GM18519 (cell line): ENCODE measurements around the gene FBN3.
"Not testable (repeated sequence)": the region's sequence is repeated elsewhere in the genome, so short reads cannot be mapped to it uniquely, and the experiment has no call there.

ENCODE experiments used
- ATAC-seq: cut with Tn5 transposase; IDR thresholded peaks from one replicate; pipeline ENCODE4 v1.9.1; 2021; ENCODE audit warnings: mild to moderate bottlenecking, moderate library complexity; ENCODE audit not compliant: unreplicated experiment, low FRiP score

FBN3 gene

DNA sequence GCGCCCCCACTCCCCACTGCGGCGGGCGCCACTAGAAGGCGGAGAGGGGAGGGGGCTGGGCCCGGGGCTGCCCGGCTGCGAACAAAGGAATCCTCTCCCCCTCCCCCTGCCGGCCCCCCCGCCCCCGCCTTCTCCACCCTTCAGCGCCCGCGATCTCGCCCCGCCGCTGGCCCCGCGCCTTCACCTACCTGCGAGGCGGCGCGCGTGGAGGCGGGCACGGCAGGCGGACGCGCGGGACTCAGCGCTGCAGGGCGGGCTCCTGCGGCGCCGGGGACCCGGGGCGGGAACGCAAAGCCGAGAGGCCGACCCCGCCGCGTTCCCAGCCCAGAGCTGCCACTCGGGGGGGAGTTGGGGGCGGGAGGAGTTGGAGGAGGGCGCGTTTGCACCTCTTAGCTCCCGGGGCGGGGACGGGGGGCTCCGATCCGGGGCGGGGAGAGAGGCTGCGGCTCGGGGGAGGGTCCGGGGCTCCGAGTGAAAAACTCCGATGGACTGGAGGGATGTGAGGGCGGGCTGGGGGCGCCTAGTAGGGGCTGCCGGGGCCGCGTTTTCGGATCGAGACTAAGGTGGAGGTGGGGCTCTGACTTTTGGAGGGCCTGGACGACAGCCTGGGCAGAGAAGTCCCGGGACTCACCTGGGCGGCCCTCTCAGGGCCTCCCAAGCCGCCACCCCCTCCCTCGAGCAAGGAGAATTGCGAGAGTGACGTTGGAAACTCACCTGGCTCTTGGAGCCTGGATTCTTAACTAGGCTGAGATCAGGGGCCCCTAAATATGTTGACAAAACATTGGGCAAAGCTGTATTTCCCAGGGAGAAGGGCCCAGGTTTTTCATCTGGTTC is at the start of gene FBN3:
Gene FBN3, minus strand, starts transcription at position 332 of the 834 bp plus-strand sequence. CDS start 2,112 bp downstream, outside the sequence.
- ATAC-seq: no peak

DNA sequence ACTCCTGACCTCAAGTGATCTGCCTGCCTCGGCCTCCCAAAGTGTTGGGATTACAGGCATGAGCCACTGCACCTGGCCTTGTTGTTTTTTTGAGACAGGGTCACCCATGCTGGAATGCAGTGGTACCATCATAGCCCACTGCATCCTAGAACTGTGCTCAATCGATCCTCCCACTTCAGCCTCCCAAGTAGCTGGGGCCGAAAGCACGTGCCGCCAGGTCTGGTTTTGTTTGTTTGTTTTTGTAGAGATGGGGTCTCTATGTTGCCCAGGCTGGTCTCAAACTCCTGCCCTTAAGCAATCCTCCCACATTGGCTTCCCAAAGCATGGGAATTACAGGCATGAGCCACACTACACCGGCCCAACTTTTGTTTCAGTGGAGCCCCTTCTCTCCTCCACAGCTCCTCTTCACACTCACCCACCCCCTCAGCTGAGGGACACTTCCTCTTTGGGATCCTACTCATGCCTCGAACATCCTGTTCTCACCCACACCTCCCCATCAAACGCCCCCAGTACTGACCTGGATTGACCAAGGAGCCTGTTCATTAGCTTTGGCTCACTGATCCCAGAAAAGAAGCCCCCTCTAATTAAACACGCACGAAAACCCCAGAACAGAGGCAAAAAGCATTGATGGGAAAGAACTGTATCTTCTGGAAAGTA is 47.0 kb upstream of the FBN3 start:
- ATAC-seq: no peak

DNA sequence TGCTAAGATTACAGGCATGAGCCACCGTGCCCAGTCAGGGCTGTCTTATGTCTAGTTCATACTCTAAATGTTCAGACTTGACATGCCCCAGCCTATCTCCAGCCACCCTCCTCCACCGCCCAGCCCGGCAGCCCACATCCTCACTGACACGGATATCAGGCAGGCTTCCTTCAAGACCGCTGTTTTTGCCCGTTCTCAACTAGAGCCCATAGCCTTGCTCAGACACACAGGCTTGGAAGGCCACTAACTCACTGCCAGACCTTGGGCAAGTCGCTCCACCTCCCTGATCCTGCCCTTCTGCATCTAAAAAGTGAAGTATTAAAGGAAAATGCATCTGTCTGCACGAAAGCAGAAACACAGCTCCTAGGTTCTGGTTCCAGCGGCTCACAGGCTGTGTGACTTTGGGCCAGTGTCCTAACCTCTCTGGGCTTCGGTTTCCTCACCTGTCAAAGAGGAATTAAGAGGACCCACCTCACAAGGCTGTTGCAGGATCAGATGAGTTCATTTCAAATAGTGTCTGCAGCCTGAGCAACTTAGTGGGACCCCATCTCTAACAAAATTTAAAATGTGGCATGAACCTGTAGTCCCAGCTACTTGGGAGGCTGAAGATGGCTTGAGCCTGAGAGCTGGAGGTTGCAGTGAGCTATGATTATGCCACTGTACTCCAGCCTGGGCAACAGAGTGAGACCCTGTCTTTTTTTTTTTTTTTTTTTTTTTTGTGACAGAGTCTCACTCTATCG is 45.3 kb upstream of the FBN3 start:
- no peak for ATAC-seq

DNA sequence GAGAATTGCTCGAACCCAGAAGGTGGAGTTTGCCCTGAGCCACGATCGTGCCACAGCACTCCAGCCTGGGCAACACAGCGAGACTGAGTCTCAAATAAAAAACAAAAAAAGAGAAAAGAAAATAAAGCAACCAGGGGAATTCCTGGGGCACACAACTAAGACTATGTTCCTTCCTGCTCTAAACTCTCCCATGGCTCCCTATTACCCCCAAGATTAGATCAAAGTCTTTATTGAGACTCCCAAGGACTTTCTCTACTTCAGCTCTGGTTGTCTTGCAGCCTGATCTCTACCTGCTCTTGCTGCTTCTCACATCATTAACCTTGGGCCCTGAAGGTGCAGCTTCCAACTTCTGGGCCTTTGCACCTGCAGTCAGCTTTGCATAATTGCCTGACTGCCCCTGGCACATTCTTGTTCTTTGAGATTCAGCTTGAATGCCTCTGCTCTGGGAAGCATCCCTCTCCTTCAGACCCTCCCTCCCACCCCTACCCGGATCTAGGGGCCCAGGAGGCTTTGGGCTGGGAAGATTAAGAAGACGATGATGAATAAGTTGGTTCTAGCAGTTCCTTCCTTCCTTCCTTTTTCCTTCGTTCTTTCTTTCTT is 42.9 kb upstream of the FBN3 start:
- no peak for ATAC-seq

DNA sequence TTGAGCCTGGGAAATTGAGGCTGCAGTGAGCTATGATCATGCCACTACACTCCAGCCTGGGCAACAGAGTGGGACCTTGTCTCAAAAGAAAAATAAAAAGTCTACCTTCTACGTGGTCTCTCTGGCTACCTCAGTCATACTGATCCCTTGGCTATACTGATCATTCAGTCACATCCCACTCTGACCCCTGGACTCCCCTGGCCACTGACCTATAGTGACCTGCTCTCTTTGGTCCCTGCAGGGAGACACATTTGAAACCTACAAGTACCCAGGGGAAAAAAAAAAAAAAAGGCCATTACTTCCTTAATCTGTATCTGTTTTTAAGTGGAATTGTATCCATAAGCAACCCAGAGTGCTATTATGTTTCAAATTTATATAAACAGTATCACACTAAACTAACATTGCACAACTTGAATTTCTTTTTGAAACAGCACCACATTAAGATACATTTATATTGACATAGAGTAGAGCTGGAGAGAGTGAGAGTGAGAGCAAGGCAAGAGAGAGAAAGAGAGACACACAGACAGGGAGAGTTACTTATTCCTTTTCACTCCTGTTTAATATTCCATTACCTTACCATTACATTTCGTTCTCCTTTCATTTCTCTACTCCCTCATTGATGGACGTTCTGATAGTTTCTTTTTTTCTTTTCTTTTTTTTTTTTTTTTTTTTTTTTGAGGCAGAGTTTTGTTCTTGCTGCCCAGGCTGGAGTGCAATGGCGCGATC is 36.1 kb upstream of the FBN3 start:
- no peak for ATAC-seq

DNA sequence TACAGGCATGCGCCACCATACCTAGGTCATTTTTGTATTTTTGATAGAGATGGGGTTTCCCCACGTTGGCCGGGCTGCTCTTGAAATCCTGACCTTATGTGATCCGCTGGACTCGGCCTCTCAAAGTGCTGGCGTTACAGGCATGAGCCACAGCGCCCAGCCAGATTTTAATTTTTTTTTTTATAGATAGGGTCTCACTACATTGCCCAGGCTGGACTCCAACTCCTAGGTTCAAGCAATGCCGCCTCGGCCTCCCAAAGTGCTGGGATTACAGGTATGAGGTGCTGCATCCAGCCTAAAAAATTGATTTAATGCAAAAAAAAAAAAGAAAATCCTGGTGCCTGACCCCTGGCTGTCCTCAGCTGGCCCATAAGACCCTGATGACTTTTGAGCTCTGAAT is 34.9 kb upstream of the FBN3 start:
- no peak for ATAC-seq

DNA sequence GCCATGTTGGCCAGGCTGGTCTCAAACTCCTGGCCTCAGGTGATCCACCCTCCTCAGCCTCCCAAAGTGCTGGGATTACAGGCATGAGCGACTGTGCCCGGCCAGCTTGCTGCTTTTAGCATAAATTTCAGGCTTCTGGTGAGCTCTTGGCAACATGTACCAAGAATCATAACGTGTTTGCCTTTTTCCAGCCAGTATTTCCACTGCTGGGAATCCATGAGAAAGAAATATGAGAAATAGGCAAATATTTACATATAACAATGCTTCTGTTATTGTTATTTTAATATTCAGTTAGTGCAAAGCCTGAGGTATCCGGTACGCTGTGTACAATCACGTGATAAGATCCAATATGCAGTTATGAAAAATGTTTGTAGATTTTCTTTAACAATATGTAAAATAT is 30.6 kb upstream of the FBN3 start:
- ATAC-seq: no peak

DNA sequence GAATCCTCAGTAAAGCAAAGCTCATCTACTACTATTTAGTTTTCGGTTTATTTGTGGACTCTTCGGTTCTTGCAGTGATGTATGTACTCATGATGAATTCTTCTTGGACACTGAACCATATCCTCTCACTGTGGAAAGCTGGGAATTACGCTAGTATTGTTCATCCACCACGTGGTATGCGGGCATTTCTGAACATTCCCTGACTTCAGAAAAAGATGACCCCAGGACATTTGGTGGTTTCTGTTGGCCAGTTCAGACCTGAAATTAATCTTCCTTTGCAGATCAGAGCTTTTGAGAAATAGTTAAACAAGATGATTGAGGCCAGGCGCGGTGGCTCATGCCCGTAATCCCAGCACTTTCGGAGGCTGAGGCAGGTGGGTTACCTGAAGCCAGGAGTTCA is 25.3 kb upstream of the FBN3 start:
- no peak for ATAC-seq

DNA sequence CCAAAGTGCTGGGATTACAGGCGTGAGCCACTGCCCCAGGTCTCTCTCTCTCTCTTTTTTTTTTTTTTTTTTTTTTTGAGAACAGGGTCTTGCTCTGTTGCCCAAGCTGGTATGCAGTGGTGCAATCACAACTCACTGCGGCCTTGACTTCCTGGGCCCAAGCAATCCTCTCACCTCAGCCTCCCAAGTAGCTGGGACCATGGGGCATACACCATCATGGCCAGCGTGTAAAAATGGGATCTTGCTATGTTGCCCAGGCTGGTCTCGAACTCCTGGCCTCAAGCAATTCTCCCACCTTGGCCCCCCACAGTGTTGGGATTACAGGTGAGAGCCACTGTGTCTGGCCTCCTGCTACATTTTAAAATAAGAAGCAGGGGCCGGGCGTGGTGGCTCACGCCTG is 19.1 kb upstream of the FBN3 start:
- no peak for ATAC-seq

DNA sequence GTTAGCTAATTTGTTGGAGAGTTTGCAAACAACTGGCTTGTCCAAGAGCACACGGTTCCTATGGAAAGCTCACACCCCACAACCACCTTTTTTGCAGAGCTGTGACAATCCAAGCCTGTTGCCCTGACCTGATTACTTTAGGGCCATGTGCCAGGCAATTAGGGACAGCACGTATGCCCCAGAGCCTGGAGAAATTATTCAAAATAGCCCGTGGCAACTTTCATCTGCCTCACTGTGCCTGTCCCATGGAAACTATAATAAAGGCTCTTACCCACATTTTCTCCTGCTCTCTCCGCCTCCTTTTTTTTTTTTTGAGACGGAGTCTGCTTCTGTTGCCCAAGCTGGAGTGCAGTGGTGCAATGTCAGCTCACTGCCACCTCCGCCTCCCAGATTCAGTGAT is 18.6 kb upstream of the FBN3 start:
- ATAC-seq: no peak

DNA sequence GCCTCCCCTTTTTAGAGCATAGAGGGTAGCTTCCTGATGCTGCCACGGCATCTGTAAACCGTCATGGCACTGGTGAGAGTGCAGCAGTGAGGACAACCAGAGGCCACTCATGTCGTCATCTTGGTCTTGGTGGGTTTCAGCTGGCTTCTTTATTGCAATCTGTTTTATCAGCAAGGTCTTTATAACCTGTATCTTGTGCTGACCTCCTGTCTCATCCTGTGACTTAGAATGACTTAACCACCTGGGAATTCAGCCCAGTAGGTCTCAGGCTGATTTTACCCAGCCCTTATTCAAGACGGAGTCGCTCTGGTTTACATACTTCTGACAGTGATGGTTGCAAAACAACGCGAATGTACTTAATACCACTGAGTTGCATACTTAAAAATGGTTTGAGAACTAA is 14.4 kb upstream of the FBN3 start:
- ATAC-seq: no peak

DNA sequence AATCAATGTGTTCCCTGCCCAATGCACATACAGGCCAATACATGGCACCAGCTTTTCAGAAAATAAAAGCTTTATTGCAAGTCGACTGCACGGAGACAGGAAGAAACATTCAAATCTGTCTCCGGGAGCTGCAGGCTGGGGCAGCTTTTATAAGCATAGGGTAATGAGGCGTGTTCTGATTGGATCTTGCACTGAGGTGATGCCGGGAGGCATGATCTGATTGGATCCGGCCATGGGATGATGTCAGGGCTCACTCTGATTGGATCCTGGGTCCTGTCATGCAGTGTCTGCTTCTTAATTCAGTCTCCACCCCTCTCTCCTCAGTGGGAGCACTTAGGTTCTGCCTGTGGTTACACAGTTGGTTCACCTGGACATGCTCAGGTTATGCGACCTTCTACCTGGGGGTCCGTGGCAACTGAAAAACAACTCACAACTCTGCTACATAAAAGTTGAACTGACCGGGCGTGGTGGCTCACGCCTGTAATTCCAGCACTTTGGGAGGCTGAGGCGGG is 11.8 kb upstream of the FBN3 start:
- ATAC-seq: no peak

DNA sequence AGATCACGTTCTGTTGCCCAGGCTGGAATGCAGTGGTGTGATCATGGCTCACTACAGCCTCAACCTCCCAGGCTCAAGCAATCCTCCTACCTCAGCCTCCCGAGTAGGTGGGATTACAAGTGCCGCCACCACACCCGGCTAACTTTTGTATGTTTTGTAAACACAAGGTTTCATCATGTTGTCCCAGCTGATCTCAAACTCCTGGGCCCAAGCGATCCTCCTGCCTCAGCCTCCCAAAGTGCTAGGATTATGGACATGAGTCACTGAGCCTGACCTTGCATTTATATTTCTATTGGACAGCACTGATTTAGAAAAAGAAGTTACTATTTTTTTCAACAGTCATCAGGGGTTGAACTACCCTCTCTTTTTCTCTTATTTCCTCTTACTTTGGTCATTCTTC is 9.9 kb upstream of the FBN3 start:
- ATAC-seq: not testable (repeated sequence)

DNA sequence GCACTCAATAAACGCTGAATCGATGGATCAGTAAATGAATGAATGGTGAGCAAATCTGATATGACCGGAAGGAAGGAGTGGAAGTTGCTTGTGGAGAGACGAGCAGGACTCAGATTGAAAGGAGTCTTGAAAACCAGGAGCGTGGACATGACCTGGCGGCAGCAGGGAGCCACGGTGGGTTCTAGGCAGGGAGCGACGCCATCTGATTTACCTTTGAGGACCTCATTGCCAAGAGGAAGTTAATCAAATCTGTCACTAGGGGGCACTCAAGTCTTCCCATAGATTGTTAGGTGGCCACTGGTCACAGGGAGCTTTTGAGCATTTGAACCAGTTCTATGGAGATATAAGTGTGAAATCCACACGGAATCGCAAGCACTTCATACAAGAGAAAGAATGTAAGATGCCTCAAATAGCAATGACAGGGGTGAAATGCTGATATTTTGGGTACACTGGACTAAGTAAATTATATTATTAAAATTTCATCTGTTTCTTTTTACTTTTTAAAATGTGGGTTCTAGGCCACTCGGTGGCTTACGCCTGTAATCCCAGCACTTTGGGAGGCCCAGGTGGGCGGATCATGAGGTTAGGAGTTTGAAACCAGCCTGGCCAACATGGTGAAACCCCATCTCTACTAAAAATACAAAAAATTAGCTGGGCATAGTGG is 9.2 kb upstream of the FBN3 start:
- ATAC-seq: no peak

DNA sequence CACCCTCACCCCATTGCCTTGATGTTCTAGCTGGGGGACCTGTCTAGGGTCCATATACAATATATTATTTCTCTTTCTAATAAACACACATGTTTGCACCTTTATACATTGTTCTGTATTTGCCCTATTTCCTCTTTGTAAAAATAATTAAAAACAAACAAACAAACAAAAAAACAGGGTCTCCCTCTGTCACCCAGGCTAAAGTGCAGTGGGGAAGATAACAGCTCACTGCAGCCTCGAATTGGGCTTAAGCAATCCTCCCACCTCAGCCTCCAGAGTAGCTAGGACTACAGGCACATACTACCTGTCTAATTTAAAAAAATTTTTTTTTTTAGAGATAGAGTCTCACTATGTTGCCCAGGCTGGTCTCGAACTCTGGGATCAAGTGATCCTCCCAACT is 5.9 kb upstream of the FBN3 start:
- ATAC-seq: no peak

DNA sequence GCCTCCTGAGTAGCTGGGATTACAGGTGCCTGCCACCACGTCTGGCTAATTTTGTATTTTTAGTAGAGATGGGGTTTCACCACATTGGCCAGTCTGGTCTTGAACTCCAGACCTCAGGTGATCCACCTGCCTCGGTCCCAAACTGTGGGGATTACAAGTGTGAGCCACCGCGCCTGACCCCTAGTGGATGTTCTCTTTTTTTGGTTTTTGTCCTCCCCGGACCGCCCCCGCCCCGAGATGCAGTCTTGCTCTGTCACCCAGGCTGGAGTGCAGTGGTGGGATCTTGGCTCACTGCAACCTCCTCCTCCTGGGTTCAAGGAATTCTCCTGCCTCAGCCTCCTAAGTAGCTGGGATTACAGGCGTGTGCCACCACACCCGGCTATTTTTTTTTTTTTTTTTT is 4.6 kb upstream of the FBN3 start:
- not testable (repeated sequence) for ATAC-seq

DNA sequence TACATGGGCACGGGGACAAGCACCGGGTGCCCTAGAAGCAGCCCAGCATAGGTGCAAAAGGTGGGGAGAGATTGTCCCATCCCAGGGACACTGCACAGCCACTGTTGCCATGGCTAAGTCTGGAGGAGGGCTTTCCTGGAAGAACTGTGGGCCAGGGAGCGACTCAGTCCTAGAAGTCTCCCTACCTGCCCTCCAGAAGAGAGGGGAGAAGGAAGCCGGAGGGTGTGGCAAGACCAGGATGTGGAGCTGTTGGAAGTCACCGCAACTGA is 2.3 kb upstream of the FBN3 start:
- ATAC-seq: no peak

DNA sequence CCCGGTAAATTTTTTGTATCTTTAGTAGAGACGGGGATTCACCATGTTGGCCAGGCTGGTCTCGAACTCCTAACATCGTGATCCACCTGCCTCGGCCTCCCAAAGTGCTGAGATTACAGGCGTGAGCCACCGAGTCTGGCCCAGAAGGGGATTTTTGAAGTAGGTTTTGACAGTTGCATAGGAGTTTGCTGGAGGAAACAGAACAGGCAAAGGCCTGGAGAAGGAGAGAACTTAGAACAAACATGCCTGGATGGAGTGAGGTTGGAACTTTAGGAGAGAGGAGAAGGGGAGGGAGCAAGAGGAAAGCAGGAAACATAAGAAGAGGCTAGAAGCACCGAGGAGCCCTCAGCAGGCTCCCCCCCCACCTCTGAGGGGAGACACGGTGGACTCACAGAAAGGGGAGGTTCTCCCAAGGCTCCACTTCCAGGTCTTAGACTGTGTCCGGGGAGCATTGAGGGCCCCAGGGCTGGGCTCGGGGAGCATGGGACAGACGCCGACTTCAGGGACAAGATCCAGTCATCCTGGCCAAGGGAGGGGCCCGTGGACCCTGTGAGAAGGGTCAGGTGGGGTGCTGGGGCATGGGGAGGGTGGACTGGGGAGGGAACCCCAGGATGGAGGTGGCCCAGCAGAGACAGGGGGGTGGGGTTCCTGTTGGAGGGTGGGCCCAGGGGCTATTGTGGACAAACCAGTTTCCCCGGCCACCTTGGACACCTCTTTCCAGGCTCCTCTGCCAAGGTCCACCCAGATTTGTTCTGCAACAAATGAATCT is 1.8 kb upstream of the FBN3 start:
- ATAC-seq: no peak

DNA sequence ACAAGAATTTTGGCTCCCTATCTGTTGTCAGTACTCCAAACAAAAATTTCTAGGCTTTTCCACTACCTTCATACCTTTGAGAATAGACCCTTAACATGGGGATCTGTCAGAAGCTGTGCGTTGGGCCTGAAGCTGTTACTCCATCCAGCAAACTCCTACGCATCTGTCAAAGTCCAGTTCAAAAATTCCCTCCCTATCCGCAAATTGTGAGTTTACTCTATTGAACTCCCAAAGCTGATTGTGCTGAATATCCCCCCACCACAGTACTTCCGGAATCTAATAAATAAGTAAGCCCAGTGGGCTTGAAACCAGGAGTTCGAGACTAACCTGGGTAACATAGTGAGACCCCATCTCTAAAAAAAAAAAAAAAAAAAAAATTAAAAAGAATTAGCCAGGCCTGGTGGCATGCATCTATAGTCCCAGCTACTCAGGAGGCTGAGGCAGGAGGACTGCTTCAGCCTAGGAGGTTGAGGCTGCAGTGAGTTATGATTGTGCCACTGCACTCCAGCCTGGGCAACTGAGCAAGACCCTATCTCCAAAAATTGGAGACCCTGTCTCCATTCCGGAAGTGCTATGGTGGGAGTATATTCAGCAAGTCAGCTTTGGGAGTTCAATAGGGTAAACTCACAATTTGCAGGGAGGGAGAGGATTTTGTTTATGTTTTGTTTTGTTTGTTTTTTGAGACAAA is 930 bp upstream of the FBN3 start:
- no peak for ATAC-seq
